Measurements from ENCODE around the gene GPX7. TPM values are rescaled to one million over a fixed set of nuclear protein-coding genes. Genes with fewer than 3 reads are reported as not detected.

The GPX7 gene
- total RNA-seq, 3 donors from 2014 or later, result 17.8 to 24.7 (median 20.3) TPM

DNA sequence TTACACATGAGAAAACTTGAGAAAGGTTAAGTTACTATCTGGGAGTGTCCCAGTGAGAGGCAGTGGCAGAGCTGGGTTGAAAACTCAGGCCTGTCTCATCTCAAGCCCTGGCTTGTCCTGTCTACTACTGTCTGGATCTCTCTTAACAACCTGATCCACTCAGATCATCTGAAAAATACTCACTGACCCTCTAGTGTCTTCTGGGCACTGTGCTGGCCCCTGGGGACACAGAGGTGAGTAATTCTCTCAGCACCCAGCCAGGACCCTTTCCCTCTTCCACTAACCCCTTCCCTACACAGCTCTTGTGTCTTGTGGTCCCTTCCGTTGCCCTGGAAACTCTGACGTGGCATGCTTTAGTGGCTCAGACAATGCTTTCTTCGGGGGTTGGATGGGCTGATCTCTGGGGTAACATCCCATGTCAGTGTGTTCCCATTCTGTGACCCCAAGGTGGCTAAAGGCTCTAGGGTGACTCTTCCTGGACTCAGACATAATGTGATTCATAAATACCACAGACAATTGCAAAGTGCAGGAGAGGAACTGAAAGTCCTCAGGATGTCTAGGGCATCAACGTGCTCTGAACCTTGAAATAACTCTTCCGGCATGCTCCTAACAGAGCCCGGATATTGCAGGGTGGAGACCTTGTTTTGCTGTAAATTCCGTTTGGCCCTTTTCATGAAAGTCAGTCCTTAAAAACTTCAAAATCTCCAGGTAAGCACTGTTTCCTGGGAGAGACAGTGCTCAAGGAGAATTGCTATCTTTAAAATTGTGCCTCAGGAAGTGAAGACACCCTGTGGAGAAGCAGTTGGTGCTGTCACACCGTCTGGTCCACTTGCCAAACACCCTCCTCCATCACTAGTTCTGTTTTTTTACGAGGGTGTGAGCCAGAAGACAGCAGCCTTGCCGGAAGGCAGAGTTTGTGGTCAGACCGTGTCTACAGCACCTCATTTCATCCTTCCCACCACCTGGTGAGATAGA is 34.8 kb downstream of the GPX7 start:
- no peak for TF ChIP-seq POLR2AphosphoS5 (IDR thresholded peaks at IDR 0.05)
- no peak for TF ChIP-seq POLR2A (IDR thresholded peaks at IDR 0.05)
- TF ChIP-seq, protein P1, sequence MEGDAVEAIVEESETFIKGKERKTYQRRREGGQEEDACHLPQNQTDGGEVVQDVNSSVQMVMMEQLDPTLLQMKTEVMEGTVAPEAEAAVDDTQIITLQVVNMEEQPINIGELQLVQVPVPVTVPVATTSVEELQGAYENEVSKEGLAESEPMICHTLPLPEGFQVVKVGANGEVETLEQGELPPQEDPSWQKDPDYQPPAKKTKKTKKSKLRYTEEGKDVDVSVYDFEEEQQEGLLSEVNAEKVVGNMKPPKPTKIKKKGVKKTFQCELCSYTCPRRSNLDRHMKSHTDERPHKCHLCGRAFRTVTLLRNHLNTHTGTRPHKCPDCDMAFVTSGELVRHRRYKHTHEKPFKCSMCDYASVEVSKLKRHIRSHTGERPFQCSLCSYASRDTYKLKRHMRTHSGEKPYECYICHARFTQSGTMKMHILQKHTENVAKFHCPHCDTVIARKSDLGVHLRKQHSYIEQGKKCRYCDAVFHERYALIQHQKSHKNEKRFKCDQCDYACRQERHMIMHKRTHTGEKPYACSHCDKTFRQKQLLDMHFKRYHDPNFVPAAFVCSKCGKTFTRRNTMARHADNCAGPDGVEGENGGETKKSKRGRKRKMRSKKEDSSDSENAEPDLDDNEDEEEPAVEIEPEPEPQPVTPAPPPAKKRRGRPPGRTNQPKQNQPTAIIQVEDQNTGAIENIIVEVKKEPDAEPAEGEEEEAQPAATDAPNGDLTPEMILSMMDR (IDR thresholded peaks at IDR 0.05), result no peak
- Histone ChIP-seq H3K36me3 (no peaks in the 10 kb centered on the region), H3K27me3 (peaks cover 0 to 20% of the 10 kb centered on the region in 2 donors), H3K27ac (peak overlapping the region in 1 of 2 donors; percentile 35), H3K4me1 (peaks cover 0 to 3% of the 10 kb centered on the region in 2 donors), H3K4me3 (no peak overlapping the region), H3K9me3 (no peaks in the 10 kb centered on the region)
- DNase-seq (ENCODE audit: low spot score in 2 of 2), result no peak
- intact Hi-C loops (cut with DNase I; ENCODE audit: low total_unique reads), result no loop called here

DNA sequence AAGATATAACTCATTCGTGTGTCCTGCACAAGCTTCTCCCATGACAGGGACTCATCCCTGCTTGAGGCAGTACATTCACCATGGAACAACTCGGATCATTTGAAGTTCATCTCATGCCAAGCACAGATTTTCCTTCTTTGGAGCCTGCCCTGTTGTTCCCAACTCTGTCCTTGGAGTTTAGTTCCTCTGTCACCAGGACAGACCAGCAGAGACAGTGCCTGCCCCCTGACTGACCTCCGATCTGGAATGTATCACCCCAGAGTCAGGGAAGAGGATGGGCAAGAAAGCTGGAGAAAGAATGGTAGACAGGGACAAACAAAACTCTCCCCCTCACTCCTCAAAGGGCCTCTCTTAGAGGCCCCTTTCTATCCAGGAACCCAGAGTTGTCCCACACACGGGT is 35.8 kb downstream of the GPX7 start:
- TF ChIP-seq, protein P1 (IDR thresholded peaks at IDR 0.05), result no peak
- TF ChIP-seq POLR2A (IDR thresholded peaks at IDR 0.05) (no peak), POLR2AphosphoS5 (IDR thresholded peaks at IDR 0.05) (no peak)
- Histone ChIP-seq H3K36me3 (no peaks in the 10 kb centered on the region), H3K4me1 (peaks cover 0 to 1% of the 10 kb centered on the region in 2 donors), H3K27me3 (peaks cover 0 to 13% of the 10 kb centered on the region in 2 donors), H3K4me3 (no peak overlapping the region), H3K27ac (no peak overlapping the region), H3K9me3 (no peaks in the 10 kb centered on the region)
- DNase-seq (ENCODE audit: low spot score in 2 of 2), result no peak
- intact Hi-C loops (cut with DNase I; ENCODE audit: low total_unique reads), result no loop called here

DNA sequence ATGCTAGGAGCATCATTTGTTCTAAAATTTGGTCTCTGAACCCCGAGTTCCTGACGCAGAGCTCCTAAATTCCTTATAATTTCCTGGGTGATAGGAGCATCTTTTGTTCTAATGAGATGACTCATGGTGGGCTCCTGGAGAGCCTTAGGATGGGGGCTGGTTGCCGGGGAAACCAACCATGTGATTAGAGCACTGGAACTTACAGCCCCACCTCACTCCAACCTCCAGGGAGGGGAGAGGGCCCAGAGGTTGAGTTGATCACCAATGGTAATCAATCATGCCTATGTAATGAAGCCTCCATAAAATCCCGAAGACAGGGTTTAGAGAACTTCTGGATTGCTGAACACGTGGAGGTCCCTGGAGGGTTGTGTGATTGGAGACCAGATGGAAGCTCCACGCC is 38.5 kb downstream of the GPX7 start:
- H3K4me1 ChIP-seq, result no peaks in the 10 kb centered on the region
- no peak overlapping the region for H3K4me3 ChIP-seq
- no peak for DNase-seq (ENCODE audit: low spot score in 2 of 2)
- TF ChIP-seq POLR2A (IDR thresholded peaks at IDR 0.05) (no peak), POLR2AphosphoS5 (IDR thresholded peaks at IDR 0.05) (no peak)
- TF ChIP-seq, protein P1 (IDR thresholded peaks at IDR 0.05), result no peak
- H3K27ac ChIP-seq, result no peak overlapping the region
- no peaks in the 10 kb centered on the region for H3K36me3 ChIP-seq
- no peaks in the 10 kb centered on the region for H3K27me3 ChIP-seq
- intact Hi-C loops (cut with DNase I; ENCODE audit: low total_unique reads), result no loop called here
- no peaks in the 10 kb centered on the region for H3K9me3 ChIP-seq

DNA sequence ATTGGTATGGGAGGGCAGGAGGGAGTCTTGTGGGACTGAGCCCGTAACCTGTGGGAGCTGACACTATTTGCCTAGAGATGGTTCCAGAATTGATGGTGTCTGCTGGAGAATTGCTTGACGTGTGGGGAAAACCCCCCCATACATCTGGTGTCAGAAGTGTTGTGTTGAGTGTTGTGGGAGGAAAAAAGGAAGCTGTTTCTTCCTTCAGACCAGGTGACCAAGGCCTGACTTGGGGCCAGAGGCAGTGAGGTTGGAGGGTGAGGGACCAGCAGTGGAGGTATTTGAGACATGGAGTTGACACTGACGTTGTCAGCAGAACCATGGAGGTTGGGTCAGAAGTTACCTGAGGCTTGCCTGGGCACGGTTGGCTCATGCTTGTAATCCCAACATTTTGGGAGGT is 39.1 kb downstream of the GPX7 start:
- no peak overlapping the region for H3K4me3 ChIP-seq
- TF ChIP-seq POLR2A (IDR thresholded peaks at IDR 0.05) (no peak), POLR2AphosphoS5 (IDR thresholded peaks at IDR 0.05) (no peak)
- TF ChIP-seq, protein P1 (IDR thresholded peaks at IDR 0.05), result no peak
- DNase-seq (ENCODE audit: low spot score in 2 of 2), result no peak
- no peaks in the 10 kb centered on the region for H3K36me3 ChIP-seq
- H3K9me3 ChIP-seq, result no peaks in the 10 kb centered on the region
- H3K27me3 ChIP-seq, result no peaks in the 10 kb centered on the region
- no peak overlapping the region for H3K27ac ChIP-seq
- intact Hi-C loops (cut with DNase I; ENCODE audit: low total_unique reads), result no loop called here
- no peaks in the 10 kb centered on the region for H3K4me1 ChIP-seq

DNA sequence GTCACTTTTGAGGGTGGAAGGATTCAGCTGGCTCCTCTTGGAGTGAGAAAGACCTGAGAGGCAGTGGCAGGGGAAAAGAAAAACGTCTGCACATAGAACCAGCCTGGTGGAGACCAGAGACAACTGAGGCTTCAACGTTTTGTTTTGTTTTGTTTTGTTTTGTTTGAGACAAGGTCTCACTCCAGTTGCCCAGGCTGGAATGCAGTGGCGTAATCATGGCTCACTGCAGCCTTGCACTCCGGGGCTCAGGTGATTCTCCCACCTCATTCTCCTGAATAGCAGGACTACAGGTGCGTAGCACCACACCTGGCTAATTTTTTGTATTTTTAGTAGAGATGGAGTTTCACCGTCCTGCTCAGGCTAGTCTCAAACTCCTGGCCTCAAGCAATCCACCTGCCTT is 43.1 kb downstream of the GPX7 start:
- no peaks in the 10 kb centered on the region for H3K36me3 ChIP-seq
- TF ChIP-seq POLR2AphosphoS5 (IDR thresholded peaks at IDR 0.05) (no peak), POLR2A (IDR thresholded peaks at IDR 0.05) (no peak)
- no peak overlapping the region for H3K27ac ChIP-seq
- intact Hi-C loops (cut with DNase I; ENCODE audit: low total_unique reads), result no loop called here
- H3K9me3 ChIP-seq, result no peaks in the 10 kb centered on the region
- H3K4me3 ChIP-seq, result no peak overlapping the region
- DNase-seq (ENCODE audit: low spot score in 2 of 2), result no peak
- H3K4me1 ChIP-seq, result no peaks in the 10 kb centered on the region
- H3K27me3 ChIP-seq, result no peaks in the 10 kb centered on the region

Data from breast epithelium (tissue), 4 donors.